Measurements from ENCODE around the gene ANAPC10. TPM values are rescaled to one million over a fixed set of nuclear protein-coding genes. Genes with fewer than 3 reads are reported as not detected.

The ANAPC10 gene
- total RNA-seq, 1 donor from 2014 or later = 27.0 TPM

DNA sequence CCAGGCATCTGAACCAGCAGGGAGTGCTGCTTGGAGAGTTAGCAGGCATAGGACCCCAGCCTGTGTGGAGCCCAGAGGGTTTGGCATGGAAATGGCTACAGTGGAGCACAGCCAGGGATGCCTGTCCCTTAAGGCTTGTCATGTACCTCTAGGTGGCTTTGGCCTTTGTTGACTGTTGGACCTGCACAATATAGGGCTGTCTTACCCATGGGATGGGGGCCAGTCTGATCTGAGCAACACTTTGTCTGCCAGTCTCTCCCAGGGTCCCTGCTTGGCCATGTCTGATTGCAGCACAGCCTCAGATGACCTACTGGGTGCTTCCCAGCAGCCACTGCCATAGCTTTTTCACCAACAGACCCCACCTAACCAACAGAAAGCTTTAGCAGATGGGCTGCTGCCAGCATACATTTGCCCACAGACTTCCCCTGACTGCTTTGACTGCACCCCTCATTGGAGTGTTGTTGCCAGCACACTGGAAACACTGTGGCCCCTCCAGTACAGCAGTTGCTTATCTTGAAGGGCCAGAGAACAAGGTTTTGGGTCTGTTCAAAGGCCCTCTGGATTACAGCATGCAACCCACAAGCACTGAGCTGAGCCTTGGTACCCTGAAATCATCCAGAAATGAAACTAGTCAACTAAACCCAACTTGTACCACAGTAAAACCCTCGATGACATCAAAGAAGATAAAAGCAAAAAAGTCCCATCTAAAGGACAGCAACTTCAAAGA is 22.1 kb downstream of the ANAPC10 start:
- intact Hi-C loops (cut with micrococcal nuclease) = no loop called here

DNA sequence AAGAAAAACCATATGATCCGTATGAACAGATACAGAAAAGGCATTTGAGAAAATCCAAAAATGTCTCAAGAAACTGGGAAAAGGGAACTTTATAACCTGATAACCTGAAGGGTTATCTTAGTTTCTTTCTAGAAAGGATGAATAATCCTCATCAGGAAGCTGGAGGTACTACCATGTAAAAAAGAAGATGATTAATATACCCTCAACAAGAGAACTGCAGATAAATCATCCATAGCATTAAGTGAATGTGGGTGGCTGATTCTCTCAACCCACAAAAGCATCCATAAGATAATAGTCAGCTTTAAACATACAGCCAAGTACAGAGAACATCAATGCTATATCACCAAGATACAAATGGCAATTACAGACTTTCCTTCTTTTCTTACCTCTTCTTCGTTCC is 26.4 kb downstream of the ANAPC10 start:
- intact Hi-C loops (cut with micrococcal nuclease) = no loop called here

DNA sequence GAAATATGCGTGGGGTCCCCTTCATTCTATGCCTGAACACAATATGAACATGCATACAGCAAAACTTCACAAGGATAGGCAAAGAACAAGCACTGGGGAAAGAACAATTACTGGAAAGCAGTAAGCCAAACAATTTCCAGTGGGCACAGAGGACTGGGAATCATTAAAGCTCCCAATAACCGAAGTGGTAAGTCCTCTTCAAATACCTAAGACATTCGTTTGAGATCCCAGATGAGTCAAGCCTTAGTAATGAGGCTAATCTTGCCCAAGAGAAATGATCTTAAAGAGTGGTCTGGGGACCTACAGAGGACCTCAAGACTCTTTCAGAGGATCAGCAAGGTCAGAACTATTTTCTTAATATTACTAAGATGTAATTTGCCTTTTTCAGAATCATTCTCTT is 28.6 kb downstream of the ANAPC10 start:
- intact Hi-C loops (cut with micrococcal nuclease) = no loop called here

DNA sequence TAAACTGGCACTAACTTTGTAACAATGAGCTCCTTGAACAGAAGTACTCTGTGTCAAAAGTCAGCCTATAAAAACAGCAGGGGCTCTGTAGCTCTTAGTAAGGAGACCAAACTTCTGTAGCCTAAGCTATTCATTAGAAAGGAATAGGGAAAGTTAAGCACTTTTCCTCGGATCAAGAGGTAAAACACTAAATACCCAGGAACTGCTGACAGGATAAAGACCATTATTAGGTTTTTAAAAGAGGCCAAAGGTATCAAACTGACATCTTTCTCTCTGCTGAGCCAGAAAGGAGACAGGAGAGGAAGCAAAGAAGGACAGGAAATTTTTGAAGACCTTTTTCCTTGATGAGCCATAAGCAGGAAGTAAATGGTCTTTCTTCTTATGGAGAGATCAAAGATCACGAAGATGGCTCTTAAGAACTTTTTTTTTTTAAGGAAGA is 31.9 kb downstream of the ANAPC10 start:
- intact Hi-C loops (cut with micrococcal nuclease) = no loop called here

DNA sequence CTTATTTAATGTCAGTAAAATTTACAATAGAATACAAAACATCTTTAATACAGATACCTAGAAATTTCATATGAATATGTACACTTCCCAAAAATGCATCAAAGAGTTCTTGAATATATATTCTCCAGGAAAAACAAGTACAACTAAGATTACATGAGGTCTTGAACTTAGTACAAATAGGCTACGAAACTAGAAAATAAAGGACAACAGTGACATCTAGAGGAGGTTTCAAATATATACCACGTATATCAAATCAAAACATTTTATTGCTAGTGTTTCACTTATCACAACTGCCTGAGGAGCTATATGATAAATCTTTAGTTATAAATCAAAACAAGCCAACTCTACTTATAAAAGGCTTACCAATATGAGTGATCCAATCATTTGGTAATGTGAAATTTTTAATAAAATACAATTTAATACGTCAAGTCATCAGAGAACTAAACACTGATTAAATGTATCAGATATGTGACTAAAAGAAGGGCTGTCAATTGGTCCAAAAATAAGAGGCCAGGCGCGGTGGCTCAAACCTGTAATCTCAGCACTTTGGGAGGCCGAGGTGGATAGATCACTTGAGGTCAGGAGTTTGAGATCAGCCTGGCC is 36.6 kb downstream of the ANAPC10 start:
- intact Hi-C loops (cut with micrococcal nuclease) = loop anchor here (1.0 to 5.0 kb wide), 2 partner anchors 274 to 887 kb away; no protein-coding TSS in a partner anchor

DNA sequence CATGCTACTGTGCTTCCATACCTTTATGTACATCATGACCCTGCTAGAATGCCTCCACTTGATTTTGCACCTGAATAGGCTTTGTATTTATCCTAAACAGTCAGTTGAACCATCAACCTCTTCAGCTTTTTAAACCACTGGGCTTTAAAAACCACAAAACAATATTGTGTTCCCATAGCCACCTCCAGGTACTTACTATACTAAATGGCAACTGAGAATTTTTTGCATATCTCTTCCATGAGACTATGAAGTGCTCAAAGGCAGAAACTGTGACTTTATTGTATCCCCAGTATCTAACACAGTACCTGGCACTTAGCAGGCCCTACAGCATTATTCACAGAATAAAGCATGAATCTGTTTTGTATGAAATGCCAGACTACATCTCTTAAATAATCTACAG is 39.7 kb downstream of the ANAPC10 start:
- intact Hi-C loops (cut with micrococcal nuclease) = loop anchor here (5.0 kb wide), 1 partner anchor 36 kb away; no protein-coding TSS in a partner anchor

DNA sequence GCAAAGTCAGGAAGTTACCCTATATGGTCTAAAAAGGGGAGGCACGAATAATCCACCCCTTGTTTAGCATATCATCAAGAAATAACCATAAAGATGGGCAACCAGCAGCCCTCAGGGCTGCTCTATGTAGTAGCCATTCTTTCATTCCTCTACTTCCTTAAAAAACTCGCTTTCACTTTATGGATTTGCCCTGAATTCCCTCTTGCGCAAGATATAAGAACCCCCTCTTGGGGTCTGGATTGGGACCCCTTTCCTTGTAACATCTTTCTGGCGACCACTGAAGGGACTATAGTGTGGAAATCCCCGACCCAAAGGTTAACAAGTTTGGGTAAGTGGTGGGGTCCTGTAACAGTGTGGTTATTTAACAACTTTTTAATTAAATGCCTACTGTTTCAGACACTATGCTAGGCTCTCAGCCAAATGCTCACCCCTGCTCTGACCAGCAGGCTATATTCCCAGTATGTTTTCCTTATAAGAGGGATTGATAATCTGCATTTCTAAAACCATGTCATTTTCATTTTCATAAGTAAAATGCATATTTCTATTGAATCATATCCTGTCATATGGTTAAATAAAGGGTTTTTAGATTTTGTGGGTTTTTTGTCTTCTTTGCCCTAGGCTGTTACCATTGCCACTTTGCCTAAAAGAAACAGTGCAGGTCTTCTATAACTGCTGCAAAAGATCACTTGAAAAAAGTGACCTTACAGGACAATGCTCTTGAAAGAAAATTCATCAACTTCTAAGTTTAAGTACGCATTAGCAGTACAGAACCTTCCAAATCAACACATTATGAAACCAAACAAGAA is 41.5 kb downstream of the ANAPC10 start:
- intact Hi-C loops (cut with micrococcal nuclease) = loop anchor here (5.0 kb wide), 1 partner anchor 34 kb away; no protein-coding TSS in a partner anchor

DNA sequence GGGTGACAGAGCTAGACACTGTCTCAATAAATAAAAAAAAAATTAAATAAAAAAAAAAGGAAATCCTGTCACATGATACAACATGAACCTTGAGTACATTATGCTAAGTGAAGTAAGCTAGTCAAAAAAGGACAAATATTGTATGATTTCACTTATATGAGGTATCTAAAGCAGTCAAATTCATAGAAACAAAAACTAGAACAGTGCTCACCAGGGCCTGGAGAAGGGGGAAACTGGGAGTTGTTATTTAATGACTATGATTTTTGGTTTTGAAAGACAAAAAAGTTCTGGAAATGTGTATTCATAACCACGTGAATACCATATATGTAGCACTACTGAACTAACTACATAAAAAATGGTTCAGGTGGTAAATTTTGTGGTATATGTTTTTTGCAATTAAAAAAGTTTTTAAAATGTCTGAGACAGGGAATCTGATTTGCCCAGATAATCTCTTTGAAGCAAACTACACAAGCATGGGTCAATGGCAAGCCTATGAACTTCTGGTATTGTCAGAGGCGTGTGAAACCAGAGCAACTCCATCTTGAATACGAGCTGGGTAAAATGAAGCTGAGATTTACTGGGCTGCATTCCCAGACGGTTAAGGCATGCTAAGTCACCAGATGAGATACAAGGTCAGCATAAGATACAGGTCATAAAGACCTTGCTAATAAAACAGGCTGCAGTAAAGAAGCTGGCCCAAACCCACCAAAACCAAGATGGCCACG is 42.3 kb downstream of the ANAPC10 start:
- intact Hi-C loops (cut with micrococcal nuclease) = loop anchor here (5.0 kb wide), 1 partner anchor 33 kb away; no protein-coding TSS in a partner anchor

DNA sequence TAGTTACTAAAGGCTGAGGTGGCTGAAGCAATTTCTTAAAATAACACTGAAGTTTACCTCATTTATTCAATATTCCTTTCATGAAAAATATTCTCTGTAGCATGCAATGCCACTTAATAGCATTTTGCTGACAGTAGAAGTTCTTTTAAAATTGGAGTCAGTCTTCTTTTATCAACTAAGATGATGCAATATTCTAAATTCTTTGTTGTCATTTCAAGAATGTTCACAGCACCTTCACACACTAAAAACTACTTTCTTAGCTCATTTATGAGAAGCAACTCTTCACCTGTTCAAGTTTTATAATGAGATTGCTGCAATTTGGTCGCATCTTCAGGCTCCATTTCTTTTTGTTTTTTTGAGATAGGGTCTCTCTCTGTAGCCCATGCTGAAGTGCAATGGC is 48.8 kb downstream of the ANAPC10 start:
- intact Hi-C loops (cut with micrococcal nuclease) = loop anchor here (5.0 kb wide), 1 partner anchor 637 kb away; no protein-coding TSS in a partner anchor

DNA sequence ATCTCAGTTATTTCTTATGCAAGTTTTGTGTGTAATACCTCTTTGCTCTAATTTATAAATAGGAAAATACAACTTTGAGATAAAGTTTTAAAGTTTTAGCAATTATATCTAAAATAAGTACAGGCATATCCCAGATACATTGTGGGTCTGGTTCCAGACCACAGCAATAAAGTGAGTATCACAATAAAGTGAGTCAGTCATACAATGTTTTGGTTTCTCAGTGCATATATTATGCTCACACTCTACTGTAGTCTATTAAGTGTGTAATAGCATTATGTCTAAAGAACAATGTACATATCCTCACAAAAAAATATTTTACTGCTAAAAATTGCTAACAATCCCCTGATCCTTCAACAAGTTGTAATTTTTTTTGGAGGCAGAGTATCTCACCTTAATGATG is 49.2 kb downstream of the ANAPC10 start:
- intact Hi-C loops (cut with micrococcal nuclease) = loop anchor here (5.0 kb wide), 1 partner anchor 637 kb away; no protein-coding TSS in a partner anchor

DNA sequence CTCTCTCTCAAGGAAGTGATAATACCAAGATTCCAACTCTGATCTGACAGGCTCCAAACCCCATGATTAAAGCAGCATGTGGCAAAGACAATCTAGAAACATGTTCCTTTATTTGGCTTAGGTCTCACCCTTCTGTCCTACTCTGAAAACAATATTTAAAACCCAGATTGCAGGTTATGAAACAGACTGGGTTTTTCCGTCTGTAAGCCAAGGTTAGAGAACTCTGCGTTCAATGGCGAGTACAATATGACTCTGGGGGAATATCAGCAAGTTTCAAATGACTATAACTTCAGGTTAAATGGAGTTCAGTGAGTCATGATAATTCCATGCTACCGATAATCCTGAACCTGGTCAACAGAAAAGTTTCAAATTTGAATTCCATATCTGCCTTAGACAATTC is 50.8 kb downstream of the ANAPC10 start:
- intact Hi-C loops (cut with micrococcal nuclease) = loop anchor here (5.0 kb wide), 1 partner anchor 635 kb away; no protein-coding TSS in a partner anchor

DNA sequence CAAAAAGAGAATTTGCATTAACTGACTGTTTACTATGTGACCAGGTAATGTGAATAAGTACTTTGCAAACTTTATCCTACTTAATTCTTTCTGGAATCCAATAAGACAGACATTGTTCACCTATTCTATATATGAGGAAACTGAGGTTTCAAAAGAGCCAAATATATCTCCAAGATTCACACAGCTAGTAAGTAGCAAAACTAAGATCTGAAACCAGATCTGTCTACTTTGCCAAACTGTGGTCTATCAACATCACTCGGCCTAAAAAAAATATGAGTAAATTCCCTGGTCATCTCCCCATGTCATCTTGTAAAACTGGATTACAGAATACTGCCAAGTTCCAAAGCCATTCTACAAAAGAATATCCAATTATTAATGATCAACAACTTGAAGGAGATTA is 52.8 kb downstream of the ANAPC10 start:
- intact Hi-C loops (cut with micrococcal nuclease) = loop anchor here (5.0 kb wide), 1 partner anchor 633 kb away; no protein-coding TSS in a partner anchor

DNA sequence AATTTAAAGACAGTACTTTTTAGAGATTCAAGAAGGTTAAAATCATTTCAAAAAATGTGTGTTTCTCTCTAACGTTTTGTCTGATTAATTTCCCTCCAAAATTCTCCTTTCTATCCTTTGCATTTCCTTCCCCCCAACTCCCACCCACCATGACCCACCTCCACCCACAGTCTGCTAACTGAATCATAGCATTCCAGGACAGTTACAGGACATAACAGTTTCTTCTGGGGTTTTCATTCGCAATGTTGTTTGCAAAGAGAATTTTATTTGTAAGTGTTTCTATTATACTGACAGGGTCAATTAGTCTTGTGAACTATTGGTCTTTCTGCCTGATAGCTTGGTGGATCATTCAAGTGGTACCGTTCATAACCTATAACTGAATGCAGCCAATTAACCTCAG is 53.7 kb downstream of the ANAPC10 start:
- intact Hi-C loops (cut with micrococcal nuclease) = no loop called here

DNA sequence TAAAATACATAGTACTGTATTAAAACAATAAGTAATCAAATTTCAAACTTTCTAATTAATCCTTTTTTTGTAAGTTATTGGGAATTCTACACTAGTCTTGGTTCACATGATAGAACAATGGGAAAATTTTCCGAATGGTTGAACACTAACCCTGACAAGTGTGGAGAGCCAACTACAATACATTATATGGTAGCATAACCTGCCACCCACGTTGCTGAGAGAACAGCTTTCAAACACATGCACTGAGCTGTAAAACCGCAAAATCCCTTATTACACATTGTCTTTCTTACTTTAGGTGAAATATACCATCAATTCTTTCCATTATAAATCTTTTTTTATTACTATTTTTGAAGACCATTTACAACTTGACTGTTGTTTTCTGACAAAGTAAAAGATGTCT is 54.7 kb downstream of the ANAPC10 start:
- intact Hi-C loops (cut with micrococcal nuclease) = no loop called here

DNA sequence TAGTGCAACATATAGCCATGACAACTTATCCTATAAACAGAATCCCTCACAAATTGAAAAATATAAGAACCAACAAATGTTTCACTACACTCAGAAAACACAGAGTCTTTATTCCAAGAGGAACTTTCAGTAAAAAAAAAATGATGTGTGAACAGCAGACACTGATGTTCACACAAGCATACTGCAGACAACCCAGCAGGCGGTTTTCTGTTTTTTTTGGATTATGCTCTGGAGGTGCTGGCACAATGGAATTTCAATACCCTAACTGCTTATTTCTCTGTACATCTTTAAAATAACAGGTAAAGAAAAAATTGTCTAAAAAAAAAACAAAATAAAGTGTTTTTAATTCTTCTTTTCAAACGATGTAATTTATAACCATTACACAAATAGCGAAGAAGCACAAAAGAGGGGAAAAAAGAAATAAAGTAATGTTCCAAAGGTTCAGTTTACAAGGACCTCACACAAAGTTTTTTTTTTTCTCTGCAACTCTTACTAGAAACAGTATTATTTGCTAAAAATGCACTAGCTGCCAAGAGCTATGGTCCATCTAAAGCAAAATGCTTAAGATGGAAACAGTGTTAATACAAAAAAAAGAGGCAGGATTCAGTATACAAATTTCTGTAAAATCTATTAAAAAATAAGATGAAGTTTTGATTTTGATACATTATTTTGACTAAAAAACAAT is 55.3 kb downstream of the ANAPC10 start:
- intact Hi-C loops (cut with micrococcal nuclease) = no loop called here

DNA sequence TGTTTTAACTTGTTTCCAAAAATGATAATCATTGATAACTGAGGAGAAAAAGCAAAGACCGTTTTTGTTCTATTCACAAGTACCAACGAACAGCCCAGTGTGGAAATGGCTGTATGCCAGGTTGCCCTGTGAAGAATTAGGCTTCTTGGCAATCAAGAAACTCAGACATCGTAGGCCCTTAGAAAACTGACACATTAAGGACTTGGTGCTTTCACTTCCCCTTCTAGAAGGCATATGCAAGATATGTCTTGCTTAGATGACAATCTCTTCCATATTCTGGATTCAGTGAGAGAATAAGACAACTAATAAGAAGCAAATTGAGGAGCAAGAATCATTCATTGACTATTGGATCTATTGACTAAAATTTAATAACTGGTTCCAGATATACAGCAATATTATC is 56.6 kb downstream of the ANAPC10 start:
- intact Hi-C loops (cut with micrococcal nuclease) = no loop called here

DNA sequence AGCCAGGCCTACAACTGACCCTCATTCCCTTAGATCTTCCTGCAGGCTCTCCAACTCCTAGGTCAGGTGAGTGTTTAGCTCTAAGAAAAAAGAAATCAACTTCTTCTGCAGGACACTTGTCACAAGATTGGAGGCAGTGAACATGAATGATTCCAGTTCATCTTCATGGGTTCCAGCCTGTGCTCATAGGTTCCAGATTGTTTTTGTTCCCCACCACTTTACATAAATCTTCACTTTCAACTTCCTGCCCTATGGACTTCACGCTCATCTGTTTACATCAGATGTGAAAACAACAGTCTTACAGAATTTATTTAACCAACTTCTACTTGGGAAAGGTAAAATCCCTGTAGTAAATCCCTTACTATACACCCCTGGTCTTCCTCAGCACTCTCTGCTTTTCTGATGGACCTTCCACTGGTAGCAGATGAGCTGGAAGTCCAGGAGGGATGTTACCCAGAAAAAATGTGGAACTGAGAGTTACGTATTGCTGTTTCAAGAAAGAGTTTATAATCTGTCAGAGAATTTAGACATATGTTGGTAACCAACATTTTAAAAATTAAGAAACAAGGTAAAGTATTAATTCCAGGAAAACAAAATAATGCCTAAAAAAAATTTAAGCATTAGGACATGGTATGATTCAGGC is 62.4 kb downstream of the ANAPC10 start:
- intact Hi-C loops (cut with micrococcal nuclease) = no loop called here

DNA sequence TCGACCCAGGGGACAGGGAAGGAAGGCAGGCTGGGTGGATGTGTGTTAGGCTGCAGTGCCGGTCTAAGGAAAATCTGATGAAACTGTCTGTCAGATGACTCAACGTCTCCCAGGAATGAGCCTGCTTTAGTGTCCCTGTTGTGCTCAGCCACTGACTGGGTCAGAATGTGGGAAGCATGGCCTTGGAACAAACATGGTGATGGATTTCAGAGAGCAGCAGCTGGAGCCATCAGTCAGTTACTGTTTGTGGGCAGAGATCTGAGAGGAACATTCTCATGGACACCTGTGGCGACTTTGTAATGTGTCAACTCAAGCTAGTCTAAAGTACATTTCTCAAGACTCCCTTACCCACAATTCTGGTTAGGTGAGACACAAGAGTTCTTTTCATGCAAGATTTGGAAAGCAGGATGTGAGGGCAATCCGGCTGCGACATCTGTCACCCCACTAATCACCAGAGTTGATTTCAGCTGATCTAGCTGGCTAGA is 63.2 kb downstream of the ANAPC10 start:
- intact Hi-C loops (cut with micrococcal nuclease) = no loop called here

DNA sequence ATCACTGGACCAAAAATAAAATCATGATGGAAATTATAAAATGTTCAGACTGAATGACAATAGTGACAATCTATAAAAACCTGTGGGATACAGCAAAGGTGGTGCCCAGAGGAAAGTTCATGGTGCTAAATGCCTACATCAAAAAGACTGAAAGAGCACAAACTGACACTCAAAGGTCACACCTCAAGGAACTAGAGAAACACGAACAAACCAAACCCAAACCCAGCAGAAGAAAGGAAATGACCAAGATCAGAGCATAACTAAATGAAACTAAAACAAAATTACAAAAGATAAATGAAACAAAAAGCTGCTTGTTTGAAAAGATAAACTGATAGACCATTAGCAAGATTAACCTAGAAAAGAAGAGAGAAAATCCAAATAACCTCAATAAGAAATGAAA is 78.7 kb downstream of the ANAPC10 start:
- intact Hi-C loops (cut with micrococcal nuclease) = loop anchor here (2.0 to 5.0 kb wide), 2 partner anchors 79 to 158 kb away; partner anchors contain the start of genes ABCE1 and ANAPC10

DNA sequence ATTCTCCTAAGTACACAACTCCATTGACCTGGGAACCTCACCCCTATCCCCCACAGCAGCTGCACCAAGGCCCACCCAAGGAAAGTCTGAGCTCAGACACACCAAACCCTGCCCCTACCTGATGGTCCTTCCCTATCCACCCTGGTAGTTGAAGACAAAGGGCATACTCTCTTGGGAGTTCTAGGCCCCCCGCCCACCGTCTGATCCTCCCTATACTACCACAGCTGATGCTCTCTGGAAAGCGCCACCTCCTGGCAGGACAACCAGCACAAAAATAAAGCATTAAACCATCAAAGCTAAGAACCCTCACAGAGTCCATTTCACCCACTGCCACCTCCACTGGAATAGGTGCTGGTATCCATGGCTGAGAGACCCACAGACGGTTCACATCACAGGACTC is 83.6 kb downstream of the ANAPC10 start:
- intact Hi-C loops (cut with micrococcal nuclease) = no loop called here
